HG02759 (cell line): ENCODE results near the gene GPR68.
"Not testable (repeated sequence)": the region's sequence is repeated elsewhere in the genome, so short reads cannot be mapped to it uniquely, and the experiment has no call there.

Source experiments
- ATAC-seq: cut with Tn5 transposase; IDR thresholded peaks from one replicate; pipeline ENCODE4 v1.9.1; 2021; ENCODE audit warnings: mild to moderate bottlenecking, moderate library complexity; ENCODE audit not compliant: unreplicated experiment

The GPR68 gene

GRCh38 chr14:91230397-91231035, 14.0 kb downstream of the GPR68 start:
- ATAC-seq: no peak

DNA sequence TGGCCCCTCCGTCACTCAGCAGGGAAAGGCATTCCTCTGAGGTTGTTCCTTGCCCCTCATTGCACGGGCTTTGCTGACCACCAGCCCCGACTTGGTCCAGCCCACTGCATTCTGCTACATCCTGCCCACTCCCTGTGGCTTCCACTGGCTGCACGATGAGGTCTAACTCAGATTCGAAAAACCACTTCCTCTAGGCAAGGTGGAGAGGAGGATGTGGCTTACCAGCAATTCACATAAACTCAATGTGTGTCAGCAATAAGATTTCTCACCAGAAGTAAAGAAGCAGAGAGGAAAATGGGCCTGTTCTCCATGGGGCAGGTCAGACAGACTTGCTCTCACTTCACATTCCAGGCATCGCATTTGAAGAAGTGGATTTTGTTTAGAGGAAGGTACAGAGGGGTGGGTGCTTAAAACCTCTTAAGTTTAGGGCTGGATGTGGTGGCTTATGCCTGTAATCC, 14.7 kb downstream of the GPR68 start:
- peak; percentile 70 for ATAC-seq

DNA sequence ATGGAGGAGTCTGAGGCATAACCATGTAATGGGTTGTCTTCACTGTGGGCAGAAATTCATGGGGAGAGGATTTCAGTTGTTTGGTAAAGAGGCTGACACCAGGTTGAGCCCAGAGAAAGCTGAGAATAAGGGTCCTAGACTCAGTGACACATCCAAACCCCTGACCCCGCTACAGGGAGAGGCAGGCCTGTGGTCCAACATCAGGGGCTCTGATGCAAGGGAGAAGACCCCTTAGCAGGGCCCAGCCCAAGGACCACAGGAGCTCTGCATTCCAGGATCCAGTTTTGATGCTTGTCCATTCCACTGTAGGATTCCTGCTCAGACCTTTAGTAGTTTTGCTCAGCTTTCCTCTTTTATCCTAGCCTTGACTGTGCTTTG, 15.5 kb downstream of the GPR68 start:
- no peak for ATAC-seq

GRCh38 chr14:91228112-91229004, 16.1 kb downstream of the GPR68 start:
- ATAC-seq: peak; percentile 89

DNA sequence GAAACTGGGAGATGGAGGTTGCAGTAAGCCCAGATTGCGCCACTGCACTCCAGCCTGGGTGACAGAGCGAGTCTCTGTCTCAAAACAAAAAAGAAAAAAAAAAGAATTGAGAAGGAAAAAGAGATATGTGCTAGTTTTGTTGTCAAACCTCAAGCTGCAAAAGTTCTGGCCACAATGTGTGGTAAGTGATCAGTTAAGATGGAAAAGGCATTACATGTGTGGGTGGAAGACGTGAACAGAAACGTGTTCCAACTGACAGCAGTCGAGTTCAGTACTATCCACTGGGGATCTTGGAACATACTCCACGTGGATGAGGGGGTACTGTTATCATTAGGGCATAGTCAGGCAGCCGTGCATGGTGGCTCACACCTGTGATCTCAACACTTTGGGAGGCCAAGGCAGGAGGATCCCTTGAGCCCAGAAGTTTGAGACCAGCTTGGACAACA, 17.3 kb downstream of the GPR68 start:
- no peak for ATAC-seq

GRCh38 chr14:91226360-91226759, 18.1 kb downstream of the GPR68 start:
- ATAC-seq: not testable (repeated sequence)

DNA sequence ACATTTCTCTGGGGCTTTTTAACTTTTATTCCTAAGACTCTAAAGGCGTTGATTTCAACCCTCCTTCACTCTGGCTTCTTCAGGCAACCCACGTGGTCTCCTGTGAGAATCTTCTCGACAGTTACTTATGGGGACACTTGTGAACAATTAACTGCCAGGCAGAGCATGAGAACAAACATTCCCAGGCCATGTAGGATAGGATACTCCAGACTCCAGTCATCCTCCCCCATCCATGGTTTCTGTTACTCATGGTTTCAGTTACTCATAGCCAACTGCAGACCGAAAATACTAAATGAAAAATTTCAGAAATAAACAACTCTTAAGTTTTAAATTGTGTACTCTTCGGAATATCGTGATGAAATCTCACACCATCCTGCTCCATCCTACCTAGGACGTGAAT, 19.5 kb downstream of the GPR68 start:
- ATAC-seq: no peak

DNA sequence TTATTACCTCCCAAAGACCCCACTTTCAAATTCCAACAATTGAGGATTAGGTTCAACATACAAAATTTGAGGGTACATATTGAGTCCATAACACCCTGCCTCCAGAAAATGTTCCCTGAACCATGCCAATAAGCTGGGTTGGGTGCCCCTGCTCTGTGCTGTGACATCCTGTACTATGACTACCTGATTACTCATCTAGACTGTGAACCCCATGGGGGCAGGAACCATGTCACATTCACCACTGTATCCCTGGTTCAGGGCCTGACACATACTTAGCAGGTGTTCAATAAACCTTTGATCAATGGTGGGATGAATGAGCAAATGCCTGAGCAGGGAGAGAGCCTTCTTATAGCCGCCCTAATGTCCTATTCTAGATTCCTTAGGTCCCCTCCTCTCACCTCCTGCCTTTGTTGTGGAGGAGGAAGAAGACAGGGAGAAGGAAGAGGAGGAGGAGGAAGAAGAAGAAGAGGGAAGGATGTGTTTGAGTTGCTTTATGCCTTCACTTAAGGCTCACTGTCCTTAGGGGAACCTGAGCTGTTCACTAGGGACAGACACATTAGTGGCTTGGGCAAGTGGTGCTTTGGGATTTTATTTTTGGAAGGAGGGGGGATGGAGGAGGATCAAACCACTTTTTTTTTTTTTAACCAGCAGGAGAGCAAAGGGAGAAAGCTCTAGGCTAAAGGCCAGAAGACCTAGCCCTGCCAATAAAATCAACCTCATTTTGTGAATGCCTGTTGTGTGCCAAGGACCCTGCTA, 21.3 kb downstream of the GPR68 start:
- no peak for ATAC-seq

DNA sequence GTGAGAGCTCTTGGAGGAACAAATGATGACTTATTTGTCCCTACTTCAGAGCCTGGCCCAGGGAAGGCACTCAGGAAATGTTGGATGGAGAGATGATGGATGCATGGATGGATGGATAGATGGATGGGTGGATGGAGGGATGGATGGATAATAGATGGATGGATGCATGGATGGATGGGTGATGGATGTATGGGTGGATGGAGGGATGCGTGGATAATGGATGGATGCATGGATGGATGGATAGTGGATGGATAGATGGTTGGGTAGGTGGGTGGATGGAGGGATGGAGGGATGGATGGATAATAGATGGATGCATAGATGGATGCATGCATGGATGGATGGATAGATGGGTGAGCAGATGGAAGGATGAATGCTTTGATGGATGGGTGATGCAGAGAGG, 23.2 kb downstream of the GPR68 start:
- no peak for ATAC-seq

GRCh38 chr14:91220581-91221000, 23.9 kb downstream of the GPR68 start:
- ATAC-seq: no peak

DNA sequence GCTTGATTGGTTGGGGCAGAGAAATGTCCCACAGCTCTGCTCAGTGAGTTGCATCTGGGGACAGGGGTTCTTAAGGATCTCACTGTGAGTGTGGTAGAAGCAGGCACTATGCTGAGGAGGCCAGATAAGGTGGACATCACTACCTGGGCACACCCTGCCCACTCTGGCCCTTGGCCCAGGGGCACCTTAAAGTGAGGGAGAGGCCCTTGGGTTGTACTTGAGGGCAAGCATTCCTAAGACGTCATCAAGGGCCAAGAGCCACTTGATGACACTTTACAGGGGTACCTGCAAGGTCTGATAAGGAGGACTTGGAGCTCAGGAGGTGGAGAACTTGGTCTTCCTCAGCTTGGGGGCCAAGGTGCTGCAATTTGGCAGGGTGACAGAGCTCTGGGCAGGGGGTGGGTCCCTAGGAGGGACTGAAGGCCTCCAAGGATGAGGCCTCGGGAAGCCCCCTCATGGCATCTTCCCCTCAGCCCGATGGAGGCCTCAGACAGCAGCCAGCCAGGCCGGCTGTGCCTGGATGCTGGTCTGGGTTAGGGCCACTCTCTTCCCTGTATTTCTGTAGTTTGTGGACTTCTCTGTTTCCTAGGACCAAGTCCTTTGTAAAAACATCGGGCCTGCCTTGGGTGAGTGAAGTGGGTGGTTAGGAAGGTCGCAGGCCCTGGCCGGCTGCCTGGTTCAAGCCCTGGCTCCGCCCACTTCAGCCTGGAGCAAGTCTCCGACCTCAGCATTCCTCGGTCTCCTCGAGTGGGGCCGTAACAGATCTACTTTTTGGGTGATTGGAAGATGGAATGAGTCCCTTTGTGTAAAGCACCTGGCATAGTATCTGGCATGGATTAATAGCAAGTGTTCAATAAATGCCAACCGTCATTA, 24.8 kb downstream of the GPR68 start:
- ATAC-seq: no peak

DNA sequence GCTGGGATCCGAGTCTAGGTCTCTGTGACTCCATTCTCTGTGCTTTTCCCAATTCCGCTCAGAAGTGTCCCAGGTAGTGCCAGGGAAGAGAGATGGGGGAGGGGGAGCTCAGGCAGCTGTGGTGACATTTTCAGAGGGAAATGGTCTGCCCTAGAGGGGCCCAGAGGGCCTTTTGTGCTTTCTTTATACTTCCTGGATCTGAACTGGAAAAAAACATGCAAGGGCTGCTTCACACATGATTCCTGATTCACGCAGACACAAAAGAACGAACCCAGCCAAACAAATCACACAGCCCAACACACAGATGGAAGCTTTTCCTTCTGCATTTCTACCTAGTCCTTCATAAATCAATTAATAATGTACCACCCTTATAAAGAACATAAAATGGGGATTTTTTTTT, 26.5 kb downstream of the GPR68 start:
- ATAC-seq: no peak

DNA sequence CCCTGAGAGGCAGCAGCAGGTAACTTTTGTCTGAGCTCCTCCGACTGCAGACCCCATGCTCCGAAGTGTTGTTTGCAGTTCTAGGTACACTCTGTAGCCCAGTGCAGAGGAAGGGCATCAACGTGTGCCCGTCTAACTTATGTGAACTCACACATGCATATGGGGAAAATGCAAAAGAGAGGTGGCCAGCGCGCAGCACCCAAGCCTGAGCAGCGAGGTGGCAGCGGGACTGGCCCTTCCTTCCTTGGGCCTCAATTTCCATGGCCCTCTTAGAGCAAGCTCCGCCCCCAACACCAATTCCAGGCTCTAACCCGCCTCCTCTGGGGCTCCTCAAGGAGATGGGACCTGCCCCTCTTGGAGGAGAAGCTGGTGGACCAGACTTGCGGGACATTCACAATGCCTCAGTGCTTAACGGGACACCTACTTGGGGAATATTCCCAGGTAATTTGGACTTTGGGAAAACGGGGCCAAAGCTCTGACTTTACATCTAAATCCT, 27.7 kb downstream of the GPR68 start:
- ATAC-seq: no peak

DNA sequence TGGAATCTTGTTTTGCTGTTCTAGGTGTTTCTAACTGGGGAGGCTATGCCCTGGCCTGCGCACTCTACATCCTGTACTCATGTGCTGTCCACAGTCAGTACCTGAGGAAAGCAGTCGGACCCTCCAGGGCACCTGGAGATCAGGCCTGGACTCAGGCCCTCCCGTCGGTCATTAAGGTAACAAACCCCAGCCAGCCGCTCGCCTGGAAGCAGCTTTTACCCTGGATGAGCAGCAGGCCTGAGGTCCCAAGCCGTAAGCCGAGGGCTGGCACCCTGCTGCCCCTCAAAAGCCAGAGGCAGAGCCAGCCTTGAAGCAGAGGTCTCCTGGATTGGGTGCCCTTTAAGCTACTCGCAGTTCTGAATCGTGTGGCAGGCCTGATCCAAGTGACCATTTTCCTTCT, 29.1 kb downstream of the GPR68 start:
- no peak for ATAC-seq

GRCh38 chr14:91214306-91214705, 30.2 kb downstream of the GPR68 start:
- no peak for ATAC-seq

GRCh38 chr14:91211017-91211416, 33.5 kb downstream of the GPR68 start:
- ATAC-seq: no peak

DNA sequence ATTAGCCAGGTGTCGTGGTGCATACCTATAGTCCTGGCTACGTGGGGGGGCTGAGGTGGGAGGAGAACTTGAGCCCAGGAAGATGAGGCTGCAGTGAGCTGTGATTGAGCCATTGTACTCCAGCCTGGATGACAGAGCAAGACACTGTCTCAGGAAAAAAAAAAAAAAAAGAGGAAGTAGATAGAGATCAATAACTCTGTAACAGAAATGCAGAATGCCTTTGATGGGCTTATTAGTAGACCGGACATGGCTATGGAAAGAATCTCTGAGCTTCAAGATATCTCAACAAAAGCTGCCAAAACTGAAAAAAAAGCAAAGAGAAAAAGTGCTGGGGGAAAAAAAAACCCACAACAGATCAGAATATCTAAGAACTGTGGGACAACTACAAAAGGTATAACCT, 37.5 kb downstream of the GPR68 start:
- no peak for ATAC-seq

DNA sequence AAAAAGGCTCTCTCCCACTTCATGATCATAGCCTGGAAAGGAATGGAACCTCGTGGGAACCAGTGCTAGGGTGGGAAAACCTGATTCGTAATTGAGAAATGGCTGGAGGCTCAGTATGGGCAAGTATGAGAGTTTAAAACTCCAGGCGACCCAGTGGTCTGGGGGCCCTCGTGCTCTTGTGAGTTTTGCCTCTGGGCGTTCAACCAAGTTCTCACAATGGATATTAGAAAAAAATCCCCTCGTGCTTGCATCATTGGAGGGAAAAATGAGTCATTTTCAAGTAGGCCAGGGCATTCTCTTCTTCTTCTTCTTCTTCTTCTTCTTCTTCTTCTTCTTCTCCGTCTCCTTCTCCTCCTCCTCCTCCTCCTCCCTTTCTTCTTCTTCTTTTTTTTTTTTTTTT, 39.0 kb downstream of the GPR68 start:
- ATAC-seq: no peak

DNA sequence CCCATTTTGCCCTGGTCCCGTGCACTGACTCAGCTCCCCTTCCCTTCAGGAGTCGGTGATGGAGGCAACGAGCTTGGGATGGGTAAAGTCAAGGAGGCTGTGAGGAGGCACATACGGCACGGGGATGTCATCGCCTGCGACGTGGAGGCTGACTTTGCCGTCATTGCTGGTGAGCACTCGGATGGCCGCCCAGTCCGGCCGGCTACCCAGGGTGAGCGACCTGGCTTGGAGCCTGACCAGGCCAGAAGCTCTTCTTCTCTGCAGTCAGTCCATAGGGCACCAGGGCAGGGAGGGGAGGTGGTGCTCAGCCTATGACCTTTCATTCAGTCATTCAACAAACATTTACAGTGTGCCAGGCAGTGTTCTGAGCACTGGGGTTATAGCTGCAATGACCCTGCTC, 39.8 kb downstream of the GPR68 start:
- no peak for ATAC-seq

DNA sequence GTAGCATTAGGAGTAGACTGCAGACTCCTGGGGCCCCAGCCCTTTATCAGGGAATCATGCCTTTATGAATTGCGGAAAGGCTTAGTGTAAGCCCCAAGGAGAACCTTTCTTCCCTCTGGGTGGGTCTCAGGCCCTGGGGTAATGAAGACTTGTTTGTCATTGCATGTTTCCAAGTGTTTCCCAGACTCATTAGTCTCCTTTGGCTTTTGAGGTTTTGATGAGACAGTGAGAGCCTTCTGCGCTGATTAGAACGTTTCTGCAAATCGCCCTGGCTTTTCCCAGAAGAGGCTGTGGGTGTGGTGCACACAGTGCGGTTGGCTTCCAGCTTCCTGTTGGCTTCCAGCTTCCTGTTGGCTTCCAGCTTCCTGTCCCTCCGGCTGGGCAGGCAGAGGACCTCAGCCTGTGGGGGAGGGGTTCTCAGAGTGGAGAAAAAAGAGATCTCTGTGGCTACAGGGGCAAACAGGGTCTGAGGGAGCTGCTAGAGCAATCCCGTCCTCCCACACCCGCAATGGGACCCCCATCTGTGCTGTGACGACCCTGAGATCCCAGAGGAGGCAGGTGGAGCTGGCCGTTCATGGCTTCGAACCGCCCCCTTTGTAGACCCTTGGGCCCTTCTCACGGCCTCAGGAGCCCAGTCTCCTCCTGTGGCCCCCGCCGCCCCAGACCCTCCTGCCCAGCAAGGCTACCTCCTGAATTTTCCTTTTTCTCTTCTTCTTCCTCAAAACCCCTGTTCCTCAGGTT, 42.1 kb downstream of the GPR68 start:
- ATAC-seq: no peak
